Measurements from ENCODE around the gene NLRP9. TPM values are rescaled to one million over a fixed set of nuclear protein-coding genes. Genes with fewer than 3 reads are reported as not detected.

NLRP9 gene
- total and polyA plus RNA-seq, 10 donors, result not detected

DNA sequence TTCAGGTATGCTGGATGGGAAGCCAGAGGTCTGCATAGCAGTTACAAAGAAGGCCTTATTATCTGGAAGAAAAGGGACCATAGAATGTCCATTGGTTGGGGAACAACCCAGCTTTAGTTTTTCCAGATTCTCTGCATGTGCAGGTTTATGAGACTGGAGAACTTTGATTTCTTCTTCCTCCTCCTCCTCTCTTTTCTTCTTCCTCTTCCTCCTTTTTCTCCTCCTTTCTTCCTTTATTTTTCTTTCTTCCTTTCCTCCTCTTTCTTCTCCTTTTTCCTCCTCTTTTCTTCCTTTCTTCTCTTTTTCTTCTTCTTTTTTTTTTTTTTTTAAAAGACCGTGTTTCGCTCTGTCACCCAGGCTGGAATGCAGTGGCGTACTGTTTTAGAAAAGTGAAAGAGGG lies 32.2 kb downstream of the NLRP9 start:
- no peak overlapping the region for H3K27ac ChIP-seq
- intact Hi-C loops (cut with DNase I; ENCODE audit: low total_unique reads), result no loop called here
- TF ChIP-seq POLR2A (IDR thresholded peaks at IDR 0.05) (no peak), POLR2AphosphoS5 (IDR thresholded peaks at IDR 0.05) (no peak)
- TF ChIP-seq, protein P1, sequence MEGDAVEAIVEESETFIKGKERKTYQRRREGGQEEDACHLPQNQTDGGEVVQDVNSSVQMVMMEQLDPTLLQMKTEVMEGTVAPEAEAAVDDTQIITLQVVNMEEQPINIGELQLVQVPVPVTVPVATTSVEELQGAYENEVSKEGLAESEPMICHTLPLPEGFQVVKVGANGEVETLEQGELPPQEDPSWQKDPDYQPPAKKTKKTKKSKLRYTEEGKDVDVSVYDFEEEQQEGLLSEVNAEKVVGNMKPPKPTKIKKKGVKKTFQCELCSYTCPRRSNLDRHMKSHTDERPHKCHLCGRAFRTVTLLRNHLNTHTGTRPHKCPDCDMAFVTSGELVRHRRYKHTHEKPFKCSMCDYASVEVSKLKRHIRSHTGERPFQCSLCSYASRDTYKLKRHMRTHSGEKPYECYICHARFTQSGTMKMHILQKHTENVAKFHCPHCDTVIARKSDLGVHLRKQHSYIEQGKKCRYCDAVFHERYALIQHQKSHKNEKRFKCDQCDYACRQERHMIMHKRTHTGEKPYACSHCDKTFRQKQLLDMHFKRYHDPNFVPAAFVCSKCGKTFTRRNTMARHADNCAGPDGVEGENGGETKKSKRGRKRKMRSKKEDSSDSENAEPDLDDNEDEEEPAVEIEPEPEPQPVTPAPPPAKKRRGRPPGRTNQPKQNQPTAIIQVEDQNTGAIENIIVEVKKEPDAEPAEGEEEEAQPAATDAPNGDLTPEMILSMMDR (IDR thresholded peaks at IDR 0.05 in 8 of 11, conservative IDR thresholded peaks at IDR 0.05 in 3 of 11), result no peak
- peaks cover 0 to 14% (median 3%) of the 10 kb centered on the region in 6 donors for H3K4me1 ChIP-seq
- H3K27me3 ChIP-seq (replicated peaks in 1 of 7), result no peaks in the 10 kb centered on the region
- 89 to 98% (median 91%) methylated on average over 3 of the region's 3 CpGs; no CpG with 5 or more reads in 1 of the 5 donors for WGBS, 5 donors
- peaks cover 0 to 37% (median 4%) of the 10 kb centered on the region in 6 donors for H3K36me3 ChIP-seq
- H3K9me3 ChIP-seq, result no peaks in the 10 kb centered on the region
- H3K4me3 ChIP-seq, result no peak overlapping the region
- no peak for DNase-seq

DNA sequence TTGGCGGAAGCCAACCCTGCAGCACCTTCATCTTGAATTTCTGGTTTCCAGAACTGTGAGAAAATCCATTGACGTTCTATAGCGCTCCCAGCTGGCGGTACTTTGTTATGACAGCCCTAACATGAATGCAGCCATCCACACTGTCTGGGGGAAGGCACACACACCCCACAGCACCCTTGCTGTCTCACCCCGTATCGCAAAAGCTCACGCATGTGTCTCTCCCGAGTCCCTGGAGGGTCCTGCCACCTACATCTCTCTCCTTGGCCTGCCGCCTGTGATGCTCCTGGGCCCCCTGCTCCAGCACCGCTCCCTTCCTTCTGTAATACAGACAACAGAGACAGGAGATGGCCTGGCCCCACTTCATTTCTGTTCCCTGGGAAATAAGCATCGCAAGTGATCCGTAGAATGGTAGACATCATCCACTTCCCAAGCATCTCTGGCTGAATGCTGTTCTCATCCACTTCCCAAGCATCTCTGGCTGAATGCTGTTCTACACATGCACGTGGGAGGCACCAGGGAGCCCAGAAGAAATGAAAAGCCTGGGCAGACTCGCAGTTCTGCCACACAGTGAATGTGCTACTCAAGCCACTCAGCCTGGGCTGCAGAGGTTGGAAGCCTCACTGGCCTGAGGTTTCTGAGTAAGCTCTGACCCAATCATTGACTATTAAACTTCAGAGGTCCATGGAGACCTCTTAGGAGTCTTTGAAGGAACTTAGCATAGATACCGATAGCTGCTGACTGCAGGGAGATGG lies 33.5 kb downstream of the NLRP9 start:
- intact Hi-C loops (cut with DNase I; ENCODE audit: low total_unique reads), result no loop called here
- H3K4me3 ChIP-seq, result no peak overlapping the region
- 93 to 96% (median 94%) methylated on average over 15 of the region's 15 CpGs for WGBS, 5 donors
- peaks cover 0 to 14% (median 3%) of the 10 kb centered on the region in 6 donors for H3K4me1 ChIP-seq
- H3K27me3 ChIP-seq (replicated peaks in 1 of 7), result no peaks in the 10 kb centered on the region
- no peak overlapping the region for H3K27ac ChIP-seq
- H3K36me3 ChIP-seq, result peaks cover 0 to 50% (median 10%) of the 10 kb centered on the region in 6 donors
- TF ChIP-seq POLR2A (IDR thresholded peaks at IDR 0.05) (no peak), POLR2AphosphoS5 (IDR thresholded peaks at IDR 0.05) (peak; percentile 30 to 42 (median 37))
- TF ChIP-seq, protein P1 (IDR thresholded peaks at IDR 0.05 in 8 of 11, conservative IDR thresholded peaks at IDR 0.05 in 3 of 11), result peak in 1 of 11 experiments; percentile 2
- H3K9me3 ChIP-seq, result no peaks in the 10 kb centered on the region
- peak; percentile 52 for DNase-seq

DNA sequence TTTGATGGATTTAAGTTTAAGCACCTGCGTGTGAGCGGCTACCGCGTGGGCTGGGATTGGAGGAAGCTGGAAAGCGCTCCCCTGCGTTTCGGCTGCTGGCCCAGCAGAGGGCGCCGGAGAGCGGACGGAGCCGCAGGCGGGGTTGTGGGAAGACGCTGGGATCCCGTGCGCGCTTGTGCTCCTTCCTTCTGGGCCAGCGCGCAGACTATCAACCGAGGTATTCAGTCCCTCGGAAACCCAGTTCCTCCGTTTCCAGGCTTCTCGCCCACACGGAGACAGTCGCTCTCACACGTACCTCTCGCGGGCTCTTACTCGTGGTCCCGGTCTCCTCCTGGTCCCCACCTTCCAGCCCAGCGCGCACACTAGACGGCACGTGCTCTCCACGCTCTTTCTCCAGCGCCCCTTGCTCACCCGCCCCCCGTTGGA lies 34.4 kb downstream of the NLRP9 start:
- Histone ChIP-seq H3K27me3 (replicated peaks in 1 of 7) (no peaks in the 10 kb centered on the region), H3K36me3 (peaks cover 0 to 59% (median 14%) of the 10 kb centered on the region in 6 donors), H3K9me3 (no peaks in the 10 kb centered on the region), H3K27ac (no peak overlapping the region), H3K4me1 (peaks cover 0 to 14% (median 3%) of the 10 kb centered on the region in 6 donors), H3K4me3 (no peak overlapping the region)
- intact Hi-C loops (cut with DNase I; ENCODE audit: low total_unique reads), result no loop called here
- 46 to 62% (median 57%) methylated on average over 38 of the region's 38 CpGs for WGBS, 5 donors
- TF ChIP-seq, protein P1 (IDR thresholded peaks at IDR 0.05 in 8 of 11, conservative IDR thresholded peaks at IDR 0.05 in 3 of 11), result peak in 10 of 11 experiments; percentile 34 to 87 (median 78)
- peak; percentile 48 to 80 (median 58) for TF ChIP-seq POLR2AphosphoS5 (IDR thresholded peaks at IDR 0.05)
- no peak for TF ChIP-seq POLR2A (IDR thresholded peaks at IDR 0.05)
- DNase-seq, result peak; percentile 86

DNA sequence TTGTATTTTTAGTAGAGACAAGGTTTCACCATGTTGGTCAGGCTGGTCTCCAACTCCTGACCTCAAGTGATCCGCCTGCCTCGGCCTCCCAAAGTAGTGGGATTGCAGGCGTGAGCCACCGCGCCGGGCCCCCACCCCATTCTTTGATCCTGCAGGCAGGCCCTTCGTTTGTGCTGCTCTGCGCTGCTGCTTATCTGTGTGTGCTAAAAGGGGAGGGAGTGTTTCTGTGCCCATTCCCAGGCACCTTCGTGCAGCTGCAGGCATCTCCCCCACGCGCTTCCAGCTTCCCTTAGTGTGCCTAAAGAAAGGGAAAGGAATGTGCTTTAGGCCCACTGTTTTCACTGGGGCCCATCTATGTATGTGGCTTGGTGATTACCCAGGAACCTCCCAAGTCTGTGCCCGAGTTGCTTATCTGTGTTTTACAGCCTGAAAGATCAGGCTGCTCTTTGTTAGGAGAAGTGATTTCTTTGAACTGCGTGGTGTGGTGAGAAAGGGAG lies 36.0 kb downstream of the NLRP9 start:
- Histone ChIP-seq H3K27me3 (replicated peaks in 1 of 7) (no peaks in the 10 kb centered on the region), H3K36me3 (peaks cover 0 to 75% (median 26%) of the 10 kb centered on the region in 6 donors), H3K4me3 (no peak overlapping the region), H3K9me3 (no peaks in the 10 kb centered on the region), H3K4me1 (peaks cover 0 to 14% (median 3%) of the 10 kb centered on the region in 6 donors), H3K27ac (no peak overlapping the region)
- intact Hi-C loops (cut with DNase I; ENCODE audit: low total_unique reads), result no loop called here
- WGBS, 5 donors, result 84 to 90% (median 86%) methylated on average over 13 of the region's 13 CpGs
- DNase-seq, result peak; percentile 62
- TF ChIP-seq POLR2AphosphoS5 (IDR thresholded peaks at IDR 0.05), result peak in 1 of 3 donors; percentile 39
- TF ChIP-seq POLR2A (IDR thresholded peaks at IDR 0.05), result no peak

All from spleen (tissue), 11 donors.